KOPT-K1 (cell line): ENCODE data around the gene SLC35E4.
"Not testable (repeated sequence)": the region's sequence is repeated elsewhere in the genome, so short reads cannot be mapped to it uniquely, and the experiment has no call there.

Source experiments
- H3K27ac ChIP-seq: fragments of 200-600 bp; sonication (generic); 2 replicates; pipeline ENCODE4 v1.5.1; 2016; ENCODE audit warnings: antibody characterized with exemption, mild to moderate bottlenecking, low read depth, low read length; ENCODE audit not compliant: poor library complexity, severe bottlenecking
- H3K36me3 ChIP-seq: fragments of 200-600 bp; sonication (generic); 2 replicates; pipeline ENCODE4 v1.5.1; 2017; ENCODE audit warnings: antibody characterized with exemption, mild to moderate bottlenecking, low read length, moderate library complexity; ENCODE audit not compliant: insufficient read depth
- H3K9me3 ChIP-seq: fragments of 200-600 bp; sonication (generic); 2 replicates; pipeline ENCODE4 v1.5.1; 2017; ENCODE audit warnings: antibody characterized with exemption, low read length, mild to moderate bottlenecking; ENCODE audit not compliant: insufficient read depth, poor library complexity, severe bottlenecking

Gene SLC35E4

DNA sequence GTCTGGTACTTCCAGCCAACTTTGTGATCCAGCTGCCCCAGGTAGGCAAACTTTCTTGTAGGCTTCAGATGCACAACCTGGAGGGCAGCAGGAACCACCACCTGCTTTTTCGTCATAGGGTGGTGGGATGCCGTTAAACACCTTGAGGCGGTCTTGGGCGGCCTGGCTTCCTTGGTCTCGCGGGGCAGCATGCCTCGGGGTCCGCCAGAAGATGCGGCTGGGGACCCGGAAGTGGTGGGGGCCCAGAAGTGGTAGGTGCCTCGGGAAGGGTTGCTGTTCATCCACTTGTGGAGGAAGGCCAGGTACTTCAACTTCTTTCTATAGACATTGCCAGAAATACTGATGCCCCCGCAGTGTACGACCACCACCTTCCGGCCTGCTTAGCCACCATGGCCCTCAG lies 18.8 kb downstream of the SLC35E4 start:
- Histone ChIP-seq H3K27ac (no peak overlapping the region), H3K36me3 (no peaks in the 10 kb centered on the region), H3K9me3 (no peaks in the 10 kb centered on the region)

DNA sequence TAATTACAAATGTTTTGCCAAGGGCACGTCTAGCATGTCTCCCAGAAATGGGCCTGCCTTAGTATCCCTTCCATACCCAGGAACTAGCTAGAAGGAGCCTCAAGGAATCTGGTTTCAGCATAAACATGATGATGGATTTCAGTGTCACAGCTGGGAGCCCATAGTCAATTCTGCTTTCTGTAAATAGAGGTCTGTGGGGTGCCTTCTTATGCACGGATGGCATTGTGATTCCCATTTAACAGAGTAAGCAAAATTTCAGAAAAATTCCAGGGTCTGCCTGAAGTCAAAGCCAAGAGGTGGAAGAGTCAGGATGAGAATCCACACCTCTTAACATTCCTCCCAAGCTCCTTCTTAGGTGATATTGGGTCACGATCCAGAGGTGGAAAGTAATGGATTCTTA lies 20.0 kb downstream of the SLC35E4 start:
- Histone ChIP-seq H3K27ac (no peak overlapping the region), H3K36me3 (no peaks in the 10 kb centered on the region), H3K9me3 (no peaks in the 10 kb centered on the region)

DNA sequence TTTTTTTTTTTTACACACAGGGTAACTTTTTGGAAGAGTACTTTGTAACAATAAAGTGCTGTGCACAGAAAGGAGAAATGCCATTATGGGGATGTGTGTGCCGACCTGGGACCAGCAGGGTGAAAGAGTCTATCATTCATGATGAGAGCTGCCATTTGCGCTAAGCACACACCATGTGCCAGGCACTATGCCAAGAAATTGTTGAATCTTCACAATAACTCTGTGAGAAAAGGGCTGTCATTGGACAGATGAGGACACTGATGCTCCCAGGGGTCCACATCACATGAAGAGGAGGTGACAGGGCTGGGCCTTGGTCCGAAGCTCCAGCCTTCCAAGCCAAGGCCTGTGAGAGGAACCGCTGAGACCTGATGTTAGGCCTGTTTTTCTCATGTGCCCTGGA lies 26.5 kb downstream of the SLC35E4 start:
- Histone ChIP-seq H3K9me3 (no peaks in the 10 kb centered on the region), H3K36me3 (peaks cover 12% of the 10 kb centered on the region; the same call in 1 of the 2 replicates), H3K27ac (no peak overlapping the region)

DNA sequence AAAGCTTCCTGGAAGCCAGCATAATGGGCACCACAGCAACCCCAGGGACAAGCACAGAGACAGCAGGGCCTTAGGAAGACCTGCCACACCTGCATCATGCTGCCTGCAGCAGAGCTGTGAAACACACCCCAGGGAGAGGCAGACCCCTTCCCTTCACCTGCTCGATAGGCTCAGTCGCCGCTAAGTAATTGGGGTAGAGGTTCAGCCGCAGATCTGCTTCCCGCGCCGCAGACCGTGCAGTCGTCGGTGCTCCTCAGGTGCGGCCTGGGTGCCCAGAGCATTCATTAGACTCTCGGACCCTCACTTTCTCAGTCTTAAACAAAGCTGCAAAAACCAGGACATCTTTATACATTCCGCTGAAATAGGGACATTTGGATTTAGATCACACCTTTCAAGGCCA lies 29.2 kb downstream of the SLC35E4 start:
- Histone ChIP-seq H3K9me3 (no peaks in the 10 kb centered on the region), H3K36me3 (peaks cover 12% of the 10 kb centered on the region; the same call in 1 of the 2 replicates), H3K27ac (no peak overlapping the region)

DNA sequence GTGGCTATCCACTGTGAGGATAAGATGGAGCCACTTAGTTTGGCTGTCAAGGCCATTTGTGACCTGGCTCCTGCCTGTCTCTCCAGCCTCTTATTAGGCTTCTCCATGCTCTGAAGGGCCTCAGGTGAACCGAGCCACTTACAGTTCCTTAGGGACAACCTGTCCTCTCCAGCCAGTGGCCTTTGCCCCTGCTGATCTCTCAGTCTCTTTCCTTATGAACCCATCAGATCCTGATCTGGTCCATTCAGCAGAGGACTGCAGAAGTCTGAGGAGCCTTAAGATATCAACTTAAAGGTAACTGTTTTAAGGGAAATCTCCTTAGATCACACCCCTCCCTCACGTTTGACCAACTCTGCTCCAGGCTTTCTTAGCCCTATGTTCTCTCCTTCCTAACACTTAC lies 29.7 kb downstream of the SLC35E4 start:
- Histone ChIP-seq H3K27ac (no peak overlapping the region), H3K36me3 (peaks cover 12% of the 10 kb centered on the region; the same call in 1 of the 2 replicates), H3K9me3 (no peaks in the 10 kb centered on the region)

DNA sequence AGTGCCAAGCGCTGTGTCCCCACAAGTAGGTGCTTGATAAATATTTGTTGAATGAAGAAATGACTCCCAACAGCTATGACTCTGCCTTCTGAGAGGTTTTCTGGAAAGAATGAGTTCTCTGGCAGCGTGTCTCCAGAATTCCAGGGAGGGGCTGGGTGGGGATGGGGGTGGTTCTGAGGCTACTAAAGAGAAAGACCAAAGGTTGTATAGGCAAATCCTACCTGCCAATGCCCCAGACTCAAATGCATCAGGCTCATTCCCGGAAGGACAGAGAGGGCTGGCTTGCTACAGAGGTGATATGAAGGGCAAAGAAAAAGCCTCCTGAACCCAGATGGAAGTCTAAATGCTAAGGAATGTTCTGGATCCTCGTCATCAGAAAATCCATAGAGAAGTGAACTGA lies 30.2 kb downstream of the SLC35E4 start:
- no peak overlapping the region for H3K27ac ChIP-seq
- peaks cover 12% of the 10 kb centered on the region; the same call in 1 of the 2 replicates for H3K36me3 ChIP-seq

DNA sequence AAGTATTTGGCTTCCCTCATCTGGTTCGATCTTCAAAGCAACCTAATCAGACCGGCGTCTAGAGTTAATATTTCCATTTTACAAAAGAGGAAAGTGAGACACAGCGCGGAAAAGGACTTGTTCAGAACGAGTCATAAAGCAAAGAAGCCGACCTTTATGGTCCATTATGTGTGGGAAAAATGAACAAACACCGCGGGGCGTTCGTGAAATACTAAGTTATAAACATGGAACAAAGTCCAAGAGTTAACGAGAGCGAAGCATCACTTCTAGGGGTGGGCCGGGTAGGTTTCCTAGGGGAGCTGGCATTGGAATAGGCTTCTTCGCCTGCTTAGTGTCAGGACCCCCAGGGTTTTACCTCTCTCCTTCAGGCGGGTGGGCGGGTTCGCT lies 31.5 kb downstream of the SLC35E4 start:
- Histone ChIP-seq H3K27ac (peak overlapping the region; percentile 8), H3K9me3 (no peaks in the 10 kb centered on the region)

More for the DNA sequence above, 30.2 kb downstream of the SLC35E4 start:
- H3K9me3 ChIP-seq, result no peaks in the 10 kb centered on the region

DNA sequence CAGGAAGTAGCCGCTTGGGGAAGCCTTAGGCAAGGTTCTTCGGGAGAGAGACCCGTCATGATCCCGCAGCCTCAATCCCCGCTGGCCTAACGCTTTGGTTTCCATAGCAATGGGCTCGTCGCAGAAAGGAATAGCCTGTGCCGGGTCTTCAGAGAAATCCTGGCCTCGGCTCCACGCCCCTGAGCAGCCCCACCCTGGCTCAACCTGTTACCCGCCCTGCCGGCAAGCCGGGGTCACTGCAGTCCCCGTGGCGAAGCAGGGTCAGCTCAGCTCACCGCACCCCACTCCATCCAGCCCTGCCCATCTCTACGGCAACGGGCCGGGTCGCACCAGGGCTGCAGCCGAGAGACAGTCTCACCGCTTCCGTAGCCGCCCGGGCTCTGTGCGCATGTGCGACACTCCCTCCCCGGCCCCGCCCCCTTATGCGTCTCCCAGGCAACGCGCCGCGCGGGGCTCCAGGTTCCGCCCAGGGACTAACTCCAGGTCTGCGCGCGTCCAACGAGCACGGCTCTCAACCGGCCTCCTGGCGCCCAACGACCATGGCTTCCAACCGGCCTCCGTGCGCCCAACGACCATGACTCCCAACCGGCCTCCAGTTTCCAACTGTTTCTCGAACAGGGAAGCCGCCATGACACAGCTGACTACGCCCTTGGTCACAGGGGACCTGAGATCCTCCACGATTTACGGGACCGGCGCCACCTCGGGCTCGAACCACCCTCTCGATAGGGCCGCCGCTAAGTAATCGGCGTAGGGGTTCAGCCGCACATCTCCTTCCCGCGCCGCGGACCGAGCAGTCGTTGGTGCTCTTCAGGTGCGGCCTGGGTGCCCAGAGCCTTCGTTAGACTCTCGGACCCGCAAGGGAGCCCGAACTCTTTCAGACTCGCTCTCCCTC lies 32.2 kb downstream of the SLC35E4 start, which contains the start of gene DUSP18:
Gene DUSP18 (minus strand): TSS at position 382 of the 892 bp plus-strand sequence. CDS start 3,872 bp downstream, outside the sequence.
- Histone ChIP-seq H3K9me3 (no peaks in the 10 kb centered on the region), H3K36me3 (peaks cover 5% of the 10 kb centered on the region; the same call in 1 of the 2 replicates), H3K27ac (peak within 1 kb of the TSS; percentile 8)

More for the DNA sequence above, 31.5 kb downstream of the SLC35E4 start:
- H3K36me3 ChIP-seq, result peaks cover 7% of the 10 kb centered on the region; the same call in 1 of the 2 replicates

DNA sequence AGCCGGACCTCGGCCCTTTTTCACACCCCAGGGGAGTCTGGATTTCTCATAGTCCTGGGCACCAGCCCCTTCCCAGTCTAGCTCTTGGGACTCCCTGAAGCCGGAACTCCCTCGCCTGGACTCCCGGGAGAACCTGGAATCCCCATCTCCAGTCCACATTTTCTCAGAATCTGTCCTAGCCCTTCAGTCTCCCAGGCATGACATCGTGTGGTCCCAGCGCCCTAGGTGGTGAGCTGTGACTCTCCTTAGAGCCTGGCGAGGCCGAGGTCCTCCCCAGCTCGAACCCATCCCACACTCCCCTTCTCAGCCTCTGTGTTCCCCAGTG lies 32.8 kb downstream of the SLC35E4 start:
- Histone ChIP-seq H3K27ac (no peak overlapping the region), H3K36me3 (peaks cover 3% of the 10 kb centered on the region; the same call in 1 of the 2 replicates), H3K9me3 (no peaks in the 10 kb centered on the region)

DNA sequence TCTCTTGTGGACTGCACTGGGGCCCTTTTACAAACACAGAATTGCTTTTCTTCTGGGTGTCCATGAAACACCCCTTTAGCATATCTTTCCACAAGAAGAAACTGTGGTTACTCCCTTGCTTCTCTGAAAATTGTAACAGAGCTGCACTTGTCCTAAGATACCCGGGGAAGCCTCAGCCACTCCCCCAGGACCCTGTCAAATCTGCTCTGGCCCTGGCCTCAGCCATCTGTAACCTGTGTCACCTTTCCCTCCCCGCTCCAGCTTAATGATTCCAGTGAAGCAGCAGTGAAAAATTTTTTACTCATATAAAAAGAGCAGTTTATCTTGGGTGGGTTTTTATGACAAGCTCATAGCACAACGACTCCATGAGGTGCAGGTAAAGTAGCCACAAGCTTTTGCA lies 35.5 kb downstream of the SLC35E4 start:
- Histone ChIP-seq H3K9me3 (no peaks in the 10 kb centered on the region), H3K27ac (no peak overlapping the region), H3K36me3 (no peaks in the 10 kb centered on the region)

DNA sequence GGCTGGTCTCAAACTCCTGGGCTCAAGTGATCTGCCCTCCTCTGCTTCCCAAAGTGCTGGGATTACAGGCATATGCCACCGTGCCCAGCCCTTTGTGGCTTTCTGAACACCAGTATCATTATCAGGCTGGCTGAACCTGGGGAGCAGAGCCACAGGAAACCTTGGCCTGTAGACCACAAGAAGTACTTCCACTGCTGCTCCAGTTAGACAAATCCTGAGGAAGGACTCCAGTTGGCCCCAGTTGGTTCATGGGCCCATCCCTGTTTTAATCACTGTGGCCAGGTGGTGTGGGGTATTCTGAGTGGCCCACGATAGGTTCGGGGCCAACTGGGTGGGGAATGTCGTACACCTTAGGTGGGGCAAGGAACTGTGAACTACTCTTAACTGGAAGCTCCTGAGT lies 37.6 kb downstream of the SLC35E4 start:
- Histone ChIP-seq H3K9me3 (no peaks in the 10 kb centered on the region), H3K36me3 (no peaks in the 10 kb centered on the region), H3K27ac (no peak overlapping the region)

DNA sequence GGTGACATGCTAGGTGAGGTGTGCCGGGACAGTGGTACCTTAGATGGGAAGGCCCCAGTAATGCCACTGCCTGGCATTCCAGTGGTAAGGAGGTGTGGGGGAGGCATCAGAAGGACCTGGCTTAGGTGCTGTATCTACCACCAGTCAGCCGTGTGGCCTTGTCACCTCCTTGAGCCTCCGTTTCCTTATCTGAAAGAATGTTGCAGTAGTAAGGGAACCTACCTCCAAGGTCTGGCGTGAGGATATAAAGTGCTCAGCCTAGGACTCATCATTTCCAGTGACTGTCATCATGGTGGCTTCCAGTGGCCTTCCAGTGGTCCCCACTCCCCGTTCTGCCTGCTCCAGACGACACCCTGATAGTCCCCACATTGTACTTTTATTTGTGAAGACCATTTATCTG lies 38.9 kb downstream of the SLC35E4 start:
- Histone ChIP-seq H3K36me3 (no peaks in the 10 kb centered on the region), H3K27ac (no peak overlapping the region), H3K9me3 (no peaks in the 10 kb centered on the region)

DNA sequence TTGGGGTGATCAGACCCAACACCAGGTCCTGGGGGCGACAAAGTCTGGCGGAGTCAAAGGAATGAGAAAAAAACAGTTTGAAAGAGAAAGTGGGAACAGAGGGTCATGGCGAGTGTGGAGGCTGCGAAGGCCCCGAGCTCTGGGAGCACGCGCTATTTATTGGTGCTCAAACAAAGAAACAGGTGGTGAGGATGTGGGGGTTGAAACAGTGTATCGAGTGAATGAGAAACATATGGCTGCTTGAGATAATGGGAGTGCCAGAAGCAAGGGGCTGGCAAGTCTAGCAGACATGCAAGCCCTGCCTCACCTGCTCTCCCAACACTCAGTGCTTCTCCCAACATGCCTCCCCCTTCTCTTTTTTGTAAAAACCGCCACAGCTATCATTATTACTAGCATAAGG lies 39.9 kb downstream of the SLC35E4 start:
- Histone ChIP-seq H3K27ac (no peak overlapping the region), H3K9me3 (no peaks in the 10 kb centered on the region)

DNA sequence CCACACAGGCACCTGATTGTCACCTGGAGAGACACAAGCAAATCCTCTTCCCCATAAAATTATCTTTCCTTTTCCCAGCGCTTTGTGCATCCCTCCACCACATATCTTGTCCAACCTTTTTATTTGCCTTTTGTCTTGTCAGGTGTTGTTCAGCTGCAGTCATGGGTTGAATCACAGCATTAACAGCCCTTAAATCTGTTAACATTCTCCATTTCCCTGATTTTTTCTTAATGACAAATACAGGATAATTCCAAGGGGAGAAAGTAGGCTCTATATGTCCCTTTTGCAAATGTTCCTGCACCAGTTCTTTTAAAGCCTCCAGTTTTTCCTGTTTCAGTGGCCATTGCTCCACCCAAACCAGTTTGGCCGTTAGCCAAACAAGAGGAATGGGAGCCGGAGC lies 41.0 kb downstream of the SLC35E4 start:
- not testable (repeated sequence) for H3K36me3 ChIP-seq, H3K27ac ChIP-seq, H3K9me3 ChIP-seq

More for the DNA sequence above, 39.9 kb downstream of the SLC35E4 start:
- no peaks in the 10 kb centered on the region for H3K36me3 ChIP-seq

DNA sequence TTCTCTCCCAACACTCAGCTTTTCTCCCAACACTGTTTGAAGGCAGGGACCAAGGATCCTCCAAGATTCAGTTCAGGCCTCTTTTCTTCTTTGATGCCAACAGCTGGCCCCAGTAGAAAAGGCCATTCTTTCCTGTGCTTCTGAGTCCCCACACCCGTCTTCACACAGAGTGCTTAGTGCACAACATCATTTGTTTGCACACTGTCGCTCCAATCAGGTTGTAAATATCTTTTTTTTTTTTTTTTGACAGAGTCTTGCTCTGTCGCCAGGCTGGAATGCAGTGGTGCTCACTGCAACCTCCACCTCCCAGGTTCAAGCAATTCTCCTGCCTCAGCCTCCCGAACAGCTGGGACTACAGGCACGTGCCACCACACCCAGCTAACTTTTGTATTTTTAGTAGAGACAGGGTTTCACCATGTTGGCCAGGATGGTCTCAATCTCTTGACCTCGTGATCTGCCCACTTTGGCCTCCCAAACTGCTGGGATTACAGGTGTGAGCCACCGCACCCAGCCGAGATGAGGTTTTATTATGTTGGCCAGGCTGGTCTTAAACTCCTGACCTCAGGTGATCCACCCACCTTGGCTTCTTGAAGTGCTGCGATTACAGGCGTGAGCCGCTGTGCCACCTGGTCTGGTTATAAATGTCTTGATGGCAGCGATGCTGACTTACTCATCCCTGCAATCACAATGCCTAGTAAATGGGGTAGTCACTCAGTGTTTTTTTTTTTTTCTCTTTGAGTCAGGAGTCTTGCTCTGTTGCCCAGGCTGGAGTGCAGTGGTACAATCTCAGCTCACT lies 44.5 kb downstream of the SLC35E4 start:
- H3K9me3 ChIP-seq, H3K36me3 ChIP-seq, H3K27ac ChIP-seq: not testable (repeated sequence)
